Measurements from ENCODE around the gene STXBP1. TPM values are rescaled to one million over a fixed set of nuclear protein-coding genes. Genes with fewer than 3 reads are reported as not detected.

STXBP1 gene
- total RNA-seq, 1 experiment from 2014 or later, result 3.6 TPM

- Histone ChIP-seq H3K4me3 (no peak overlapping the region), H3K9me3 (replicated peaks) (no peaks in the 10 kb centered on the region), H3K27ac (no peak overlapping the region), H3K36me3 (no peaks in the 10 kb centered on the region), H3K27me3 (no peaks in the 10 kb centered on the region), H3K4me1 (peaks cover 8% of the 10 kb centered on the region; the same call in 1 of the 2 replicates)
- DNase-seq, result no peak
Measured at GRCh38 chr9:127712867-127713266, 100.8 kb downstream of the STXBP1 start.

GRCh38 chr9:127714020-127714750 is 102.1 kb downstream of the STXBP1 start:
- Histone ChIP-seq H3K27me3 (no peaks in the 10 kb centered on the region), H3K4me1 (peaks cover 8% of the 10 kb centered on the region; the same call in 1 of the 2 replicates), H3K9me3 (replicated peaks) (no peaks in the 10 kb centered on the region), H3K4me3 (no peak overlapping the region), H3K27ac (no peak overlapping the region), H3K36me3 (no peaks in the 10 kb centered on the region)
- DNase-seq, result no peak

GRCh38 chr9:127714951-127715469 is 102.9 kb downstream of the STXBP1 start:
- Histone ChIP-seq H3K36me3 (no peaks in the 10 kb centered on the region), H3K4me3 (peak overlapping the region; percentile 65), H3K4me1 (peaks cover 8% of the 10 kb centered on the region; the same call in 1 of the 2 replicates), H3K27ac (no peak overlapping the region), H3K9me3 (replicated peaks) (no peaks in the 10 kb centered on the region), H3K27me3 (no peaks in the 10 kb centered on the region)
- DNase-seq, result no peak

- no peaks in the 10 kb centered on the region for H3K27me3 ChIP-seq
- no peak within 1 kb of the TSS for H3K27ac ChIP-seq
- H3K9me3 ChIP-seq (replicated peaks), result no peaks in the 10 kb centered on the region
- peak within 1 kb of the TSS; percentile 65 for H3K4me3 ChIP-seq
- H3K4me1 ChIP-seq, result peaks cover 8% of the 10 kb centered on the region; the same call in 1 of the 2 replicates
- DNase-seq, result peak; percentile 98
- no peaks in the 10 kb centered on the region for H3K36me3 ChIP-seq
Measured at GRCh38 chr9:127715470-127716337, 103.6 kb downstream of the STXBP1 start, which contains the start of the genes PTRH1 and TTC16. TSS of gene PTRH1 (minus strand) at chr9:127715663. CDS start at chr9:127715639, 24 bp downstream. TSS of gene TTC16 (plus strand) at chr9:127716079. CDS start at chr9:127716146, 67 bp downstream.

GRCh38 chr9:127716412-127716811 is 104.3 kb downstream of the STXBP1 start:
- Histone ChIP-seq H3K27me3 (peaks cover 3% of the 10 kb centered on the region; the same call in 1 of the 2 replicates), H3K9me3 (replicated peaks) (no peaks in the 10 kb centered on the region), H3K36me3 (no peaks in the 10 kb centered on the region), H3K4me1 (peaks cover 3% of the 10 kb centered on the region; the same call in 1 of the 2 replicates), H3K27ac (no peak overlapping the region), H3K4me3 (no peak overlapping the region)
- no peak for DNase-seq

GRCh38 chr9:127717766-127718165 is 105.7 kb downstream of the STXBP1 start:
- Histone ChIP-seq H3K27ac (no peak overlapping the region), H3K4me1 (no peaks in the 10 kb centered on the region), H3K36me3 (no peaks in the 10 kb centered on the region), H3K9me3 (replicated peaks) (no peaks in the 10 kb centered on the region), H3K27me3 (peaks cover 8% of the 10 kb centered on the region; the same call in 1 of the 2 replicates), H3K4me3 (no peak overlapping the region)
- DNase-seq, result no peak

- Histone ChIP-seq H3K27ac (no peak overlapping the region), H3K9me3 (replicated peaks) (no peaks in the 10 kb centered on the region), H3K36me3 (no peaks in the 10 kb centered on the region), H3K4me3 (no peak overlapping the region), H3K27me3 (peaks cover 12% of the 10 kb centered on the region), H3K4me1 (peaks cover 8% of the 10 kb centered on the region)
- no peak for DNase-seq
Measured at GRCh38 chr9:127720031-127720864, 108.2 kb downstream of the STXBP1 start.

GRCh38 chr9:127720865-127721227 is 108.8 kb downstream of the STXBP1 start:
- no peak for DNase-seq
- peaks cover 12% of the 10 kb centered on the region for H3K27me3 ChIP-seq
- no peaks in the 10 kb centered on the region for H3K36me3 ChIP-seq
- no peak overlapping the region for H3K4me3 ChIP-seq
- peaks cover 8% of the 10 kb centered on the region for H3K4me1 ChIP-seq
- no peaks in the 10 kb centered on the region for H3K9me3 ChIP-seq (replicated peaks)
- no peak overlapping the region for H3K27ac ChIP-seq

GRCh38 chr9:127721391-127721821 is 109.3 kb downstream of the STXBP1 start:
- H3K36me3 ChIP-seq, result no peaks in the 10 kb centered on the region
- H3K4me3 ChIP-seq, result no peak overlapping the region
- no peaks in the 10 kb centered on the region for H3K9me3 ChIP-seq (replicated peaks)
- H3K27ac ChIP-seq, result no peak overlapping the region
- peaks cover 8% of the 10 kb centered on the region for H3K4me1 ChIP-seq
- no peak for DNase-seq
- peaks cover 12% of the 10 kb centered on the region for H3K27me3 ChIP-seq

- Histone ChIP-seq H3K27me3 (peaks cover 12% of the 10 kb centered on the region), H3K4me3 (no peak overlapping the region), H3K4me1 (peaks cover 8% of the 10 kb centered on the region), H3K27ac (no peak overlapping the region), H3K36me3 (no peaks in the 10 kb centered on the region), H3K9me3 (replicated peaks) (no peaks in the 10 kb centered on the region)
- no peak for DNase-seq
Measured at GRCh38 chr9:127722055-127722745, 110.1 kb downstream of the STXBP1 start.

GRCh38 chr9:127723013-127723412 is 110.9 kb downstream of the STXBP1 start:
- Histone ChIP-seq H3K36me3 (no peaks in the 10 kb centered on the region), H3K9me3 (replicated peaks) (no peaks in the 10 kb centered on the region), H3K27me3 (peaks cover 12% of the 10 kb centered on the region), H3K4me3 (no peak overlapping the region), H3K27ac (no peak overlapping the region), H3K4me1 (peaks cover 8% of the 10 kb centered on the region)
- no peak for DNase-seq

- H3K9me3 ChIP-seq (replicated peaks), result no peaks in the 10 kb centered on the region
- H3K4me3 ChIP-seq, result no peak overlapping the region
- H3K27me3 ChIP-seq, result peaks cover 12% of the 10 kb centered on the region
- peaks cover 8% of the 10 kb centered on the region for H3K4me1 ChIP-seq
- DNase-seq, result no peak
- no peaks in the 10 kb centered on the region for H3K36me3 ChIP-seq
- no peak overlapping the region for H3K27ac ChIP-seq
Measured at GRCh38 chr9:127723444-127723843, 111.4 kb downstream of the STXBP1 start.

- peaks cover 8% of the 10 kb centered on the region for H3K4me1 ChIP-seq
- no peak overlapping the region for H3K27ac ChIP-seq
- peak; percentile 50 to 58 for DNase-seq
- no peaks in the 10 kb centered on the region for H3K9me3 ChIP-seq (replicated peaks)
- H3K36me3 ChIP-seq, result no peaks in the 10 kb centered on the region
- peaks cover 15% of the 10 kb centered on the region for H3K27me3 ChIP-seq
- 0 out of 2 replicates have a peak overlapping the region, but pooled peaks have one; percentile 16 for H3K4me3 ChIP-seq
Measured at GRCh38 chr9:127724012-127724411, 111.9 kb downstream of the STXBP1 start.
